Measurements from ENCODE around the gene CDK11B.

CDK11B gene

GRCh38 chr1:1594602-1595260 lies 64.1 kb downstream of the CDK11B start:
- no peak overlapping the region for H3K4me3 ChIP-seq (ENCODE audit: low read depth, low read length)
- no peak for TF ChIP-seq CTCF (IDR thresholded peaks at IDR 0.05; ENCODE audit: borderline replicate concordance, insufficient read depth, low read depth, low read length)

GRCh38 chr1:1593834-1594601 lies 64.8 kb downstream of the CDK11B start:
- no peak overlapping the region for H3K4me3 ChIP-seq (ENCODE audit: low read depth, low read length)
- TF ChIP-seq CTCF (IDR thresholded peaks at IDR 0.05; ENCODE audit: borderline replicate concordance, insufficient read depth, low read depth, low read length): no peak

GRCh38 chr1:1591452-1591851 lies 67.4 kb downstream of the CDK11B start:
- no peak for TF ChIP-seq CTCF (IDR thresholded peaks at IDR 0.05; ENCODE audit: borderline replicate concordance, insufficient read depth, low read depth, low read length)
- no peak overlapping the region for H3K4me3 ChIP-seq (ENCODE audit: low read depth, low read length)
